HG02884 (cell line): ENCODE measurements around the gene RNF38.
"Not testable (repeated sequence)": the region's sequence is repeated elsewhere in the genome, so short reads cannot be mapped to it uniquely, and the experiment has no call there.

Experiments used
- ATAC-seq: cut with Tn5 transposase; IDR thresholded peaks from one replicate; pipeline ENCODE4 v1.9.1; 2021; ENCODE audit warnings: mild to moderate bottlenecking, moderate library complexity; ENCODE audit not compliant: unreplicated experiment

The RNF38 gene

DNA sequence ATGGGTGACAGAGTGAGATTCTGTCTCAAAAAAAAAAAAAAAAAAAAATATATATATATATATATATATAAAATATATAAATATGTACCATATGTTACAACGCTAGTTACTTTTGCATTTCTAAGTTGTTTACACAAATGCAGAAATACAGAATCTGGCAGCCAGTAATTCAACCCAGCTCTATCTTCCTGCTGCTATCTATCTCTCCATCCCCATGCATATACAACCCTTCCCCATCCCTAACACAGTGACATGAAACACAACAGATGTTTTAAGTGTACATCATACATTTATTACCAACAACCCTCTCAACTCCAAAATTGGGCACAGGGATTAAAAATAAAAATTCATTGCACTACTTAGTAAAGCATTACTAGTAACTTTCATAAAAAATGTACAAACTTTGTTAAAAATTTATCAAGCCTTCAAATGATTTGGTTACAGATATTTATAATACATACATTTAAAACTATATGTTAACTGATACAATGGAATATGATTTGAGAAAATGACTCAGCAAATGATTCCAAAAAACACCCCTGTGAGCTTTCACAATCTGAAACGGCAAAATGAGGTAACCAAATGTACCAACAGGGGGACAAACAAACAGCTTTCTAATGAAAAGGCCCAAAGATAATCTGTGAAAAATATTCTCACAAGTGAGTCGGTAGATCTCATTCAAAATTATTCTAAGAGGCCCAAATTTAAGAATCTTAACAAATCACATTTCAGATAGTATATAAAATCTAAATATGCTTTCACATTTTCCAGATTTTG lies 63.8 kb downstream of the RNF38 start:
- no peak for ATAC-seq

- ATAC-seq = no peak
Measured at GRCh38 chr9:36332006-36332405, 68.1 kb downstream of the RNF38 start.

DNA sequence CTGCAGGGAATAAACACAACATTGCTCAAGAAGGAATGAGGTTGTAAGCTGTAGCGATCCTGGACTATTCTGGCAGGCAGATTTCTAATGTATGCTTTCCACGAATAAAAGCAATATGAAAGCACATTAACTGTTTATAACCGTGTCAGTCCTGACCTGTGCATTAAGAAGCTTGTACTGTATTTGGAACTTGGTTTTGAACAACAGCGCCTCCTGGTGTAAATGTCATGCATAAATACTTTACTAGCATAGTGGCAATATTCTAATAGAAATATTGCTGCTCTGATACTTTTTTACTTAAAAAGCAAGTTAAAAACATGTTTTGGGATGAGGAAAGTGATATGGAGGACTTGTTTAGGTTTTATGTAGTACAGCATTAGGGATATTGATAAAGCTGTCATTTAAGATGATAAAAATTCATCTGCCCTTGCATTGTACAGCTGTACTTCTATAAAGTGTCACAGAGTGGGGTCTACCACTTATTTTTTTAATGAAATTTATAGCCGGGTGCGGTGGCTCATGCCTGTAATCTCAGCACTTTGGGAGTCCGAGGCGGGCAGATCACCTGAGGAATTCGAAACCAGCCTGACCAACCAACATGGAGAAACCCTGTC lies 71.2 kb downstream of the RNF38 start:
- ATAC-seq = no peak

GRCh38 chr9:36325081-36325828 lies 74.8 kb downstream of the RNF38 start:
- ATAC-seq = no peak

DNA sequence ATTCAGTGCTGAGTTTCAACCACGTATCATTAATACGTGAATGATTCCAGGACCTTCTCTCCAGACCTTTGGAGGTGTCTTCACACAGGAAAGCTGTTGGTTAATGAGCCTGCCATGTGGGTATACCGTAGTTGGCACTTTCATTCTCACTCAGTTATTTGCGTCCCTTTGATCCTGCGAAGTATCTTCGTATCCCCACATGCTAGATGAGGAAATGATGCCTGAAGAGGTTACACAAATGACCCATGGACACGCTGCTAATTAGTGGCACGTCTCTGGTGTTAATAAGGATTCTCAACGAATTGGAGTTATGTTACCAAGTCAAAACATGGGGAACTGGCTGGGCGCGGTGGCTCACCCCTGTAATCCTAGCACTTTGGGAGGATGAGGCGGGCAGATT lies 76.1 kb downstream of the RNF38 start:
- ATAC-seq = no peak

DNA sequence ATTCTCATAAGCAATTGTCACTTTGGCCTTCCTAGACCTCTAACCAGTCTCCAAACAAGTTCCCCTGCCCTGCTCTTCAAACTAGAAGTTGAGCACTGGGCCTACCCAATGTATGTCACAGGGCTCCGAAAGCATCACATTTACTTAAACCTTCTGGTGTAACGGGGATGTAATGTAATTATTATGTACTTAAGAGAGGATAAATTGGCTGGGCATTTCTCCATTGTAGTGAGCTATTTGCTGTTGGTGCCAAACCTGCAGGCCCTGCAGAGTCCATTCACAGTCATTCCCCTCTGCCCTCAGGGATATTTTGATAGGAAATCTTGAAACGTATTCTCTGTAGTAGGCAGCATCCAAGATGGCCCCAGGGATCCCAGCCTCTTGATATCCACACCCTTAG lies 77.6 kb downstream of the RNF38 start:
- no peak for ATAC-seq

DNA sequence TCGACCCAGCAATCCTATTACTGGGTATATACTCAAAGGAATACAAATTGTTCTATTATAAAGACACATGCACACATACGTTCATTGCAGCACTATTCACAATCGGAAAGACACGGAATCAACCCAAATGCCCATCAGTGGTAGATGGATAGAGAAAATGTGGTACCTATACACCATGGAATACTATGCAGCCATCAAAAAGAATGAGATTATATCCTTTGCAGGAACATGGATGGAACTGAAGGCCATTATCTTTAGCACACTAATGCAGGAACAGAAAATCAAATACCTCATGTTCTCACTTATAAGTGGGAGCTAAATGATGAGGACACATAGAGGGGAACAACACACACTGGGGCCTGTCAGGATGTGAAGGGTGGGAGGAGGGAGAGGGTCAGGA lies 78.2 kb downstream of the RNF38 start:
- ATAC-seq = not testable (repeated sequence)

- no peak for ATAC-seq
Measured at GRCh38 chr9:36320466-36320865, 79.6 kb downstream of the RNF38 start.

- no peak for ATAC-seq
Measured at GRCh38 chr9:36319806-36320205, 80.3 kb downstream of the RNF38 start.

GRCh38 chr9:36319183-36319582 lies 80.9 kb downstream of the RNF38 start:
- ATAC-seq = no peak

DNA sequence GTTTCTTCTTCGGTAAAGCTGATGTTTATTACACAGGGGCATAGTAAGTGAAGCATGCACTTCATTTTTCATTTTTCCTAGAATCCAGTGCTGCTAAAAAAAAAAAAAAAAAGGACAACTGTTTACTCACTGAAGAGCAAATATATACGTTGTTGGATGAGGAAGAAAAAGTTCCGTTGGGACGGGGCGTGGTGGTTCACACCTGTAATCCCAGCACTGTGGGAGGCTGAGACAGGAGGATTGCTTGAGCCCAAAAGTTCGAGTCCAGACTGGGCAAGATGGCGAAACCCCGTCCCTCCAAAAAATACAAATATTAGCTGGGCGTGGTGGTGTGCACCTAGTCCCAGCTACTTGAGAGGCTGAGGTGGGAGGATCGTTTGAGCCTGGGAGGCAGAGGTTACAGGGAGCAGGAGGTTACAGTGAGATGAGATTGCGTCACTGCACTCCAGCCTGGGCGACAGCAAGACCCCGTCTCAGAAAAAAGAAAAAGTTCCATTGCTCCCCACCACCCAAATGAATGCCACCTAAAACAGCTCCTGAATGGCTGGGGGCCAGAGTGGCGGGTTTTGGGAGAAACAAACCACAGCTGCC lies 81.8 kb downstream of the RNF38 start:
- ATAC-seq = no peak

- no peak for ATAC-seq
Measured at GRCh38 chr9:36317766-36318165, 82.3 kb downstream of the RNF38 start.

DNA sequence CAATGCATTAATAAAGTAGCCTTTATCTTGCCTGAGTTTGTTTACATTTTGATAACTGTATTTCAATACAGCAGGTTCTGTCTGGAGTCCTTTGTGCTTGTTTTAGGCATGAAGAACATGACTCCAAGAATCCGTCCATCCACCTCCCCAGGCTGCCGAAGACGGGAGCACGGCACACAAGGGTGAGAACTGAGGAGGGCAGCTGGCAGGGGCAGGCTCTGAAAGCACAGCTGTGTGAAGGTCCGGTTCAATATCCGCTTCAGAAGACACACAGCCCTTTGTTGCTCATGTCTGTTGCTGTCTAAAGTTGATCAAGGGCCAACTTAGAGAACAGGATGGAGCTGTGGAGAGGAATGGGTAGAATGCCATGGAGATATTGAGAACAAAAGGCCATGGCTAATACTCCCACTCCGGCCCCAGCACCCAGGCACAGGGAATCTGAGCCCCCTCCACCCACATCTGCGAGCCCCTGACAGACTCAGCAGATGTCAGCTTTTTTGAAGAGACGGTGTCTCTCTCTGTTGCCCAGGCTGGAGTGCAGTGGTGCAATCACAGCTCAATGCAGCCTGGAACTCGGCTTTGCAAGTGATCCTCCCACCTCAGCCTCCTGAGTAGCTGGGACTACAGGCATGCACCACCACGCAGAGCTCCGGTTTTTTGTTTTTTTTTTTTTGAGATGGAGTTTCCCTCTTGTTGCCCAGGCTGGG lies 83.3 kb downstream of the RNF38 start:
- no peak for ATAC-seq

- no peak for ATAC-seq
Measured at GRCh38 chr9:36316049-36316448, 84.0 kb downstream of the RNF38 start.

- no peak for ATAC-seq
Measured at GRCh38 chr9:36315283-36315682, 84.8 kb downstream of the RNF38 start.

DNA sequence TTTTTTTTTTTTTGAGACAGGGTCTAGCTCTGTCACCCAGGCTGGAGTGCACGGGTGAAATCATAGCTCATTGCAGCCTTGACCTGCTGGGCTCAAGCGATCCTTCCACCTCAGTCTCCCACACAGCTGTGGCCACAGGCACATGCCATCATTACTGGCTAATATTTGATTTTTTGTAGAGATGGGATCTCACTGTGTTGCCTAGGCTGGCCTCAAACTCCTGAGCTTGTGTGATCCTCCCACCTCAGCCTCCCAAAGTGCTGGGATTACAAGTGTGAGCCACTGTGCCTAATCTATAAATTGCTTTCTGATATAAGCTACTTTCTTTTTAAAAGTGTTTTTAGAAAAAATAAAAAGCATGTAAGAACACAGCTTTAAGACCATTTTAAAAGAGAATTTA lies 85.3 kb downstream of the RNF38 start:
- no peak for ATAC-seq

DNA sequence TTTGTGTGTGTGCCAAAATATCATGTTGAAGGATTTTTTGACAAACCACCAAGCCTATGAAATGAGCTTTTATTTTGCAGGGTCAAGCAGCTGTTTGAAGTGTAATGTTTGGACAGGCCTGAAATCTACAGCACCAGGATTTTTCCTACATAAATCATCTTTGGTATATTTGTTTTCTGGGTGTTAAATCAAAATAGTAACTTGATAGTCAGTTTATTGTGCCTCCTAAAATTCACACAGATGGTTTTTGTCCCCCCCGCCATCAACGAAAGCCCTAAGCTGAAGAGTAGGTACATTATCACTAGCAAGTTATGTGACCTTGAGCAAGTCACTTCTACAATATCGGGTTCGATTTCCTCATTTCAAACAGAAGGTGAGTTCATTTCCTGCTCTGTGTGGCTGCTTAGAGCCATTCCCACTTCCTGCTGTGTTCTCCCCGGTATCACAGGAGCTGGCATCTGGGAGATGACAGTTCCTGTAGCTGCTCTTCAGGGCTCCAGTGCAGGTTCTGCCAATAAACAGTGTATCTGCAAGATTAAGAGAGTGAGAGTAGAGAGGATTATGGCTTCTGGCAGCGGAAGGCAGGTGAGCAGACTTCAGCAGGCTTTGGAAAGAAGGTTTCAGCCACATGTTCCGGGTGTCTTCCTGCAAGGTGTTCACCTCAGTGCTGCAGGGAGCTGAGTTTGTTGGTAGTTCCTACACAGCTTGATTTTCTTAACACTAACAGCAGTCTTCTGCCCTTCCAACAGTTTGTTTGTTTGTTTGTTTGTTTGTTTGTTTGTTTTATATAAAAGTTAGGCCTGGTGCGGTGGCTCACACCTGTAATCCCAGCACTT lies 93.4 kb downstream of the RNF38 start:
- ATAC-seq = no peak

GRCh38 chr9:36304366-36304765 lies 95.7 kb downstream of the RNF38 start:
- ATAC-seq = not testable (repeated sequence)

- no peak for ATAC-seq
Measured at GRCh38 chr9:36301227-36301626, 98.8 kb downstream of the RNF38 start.

DNA sequence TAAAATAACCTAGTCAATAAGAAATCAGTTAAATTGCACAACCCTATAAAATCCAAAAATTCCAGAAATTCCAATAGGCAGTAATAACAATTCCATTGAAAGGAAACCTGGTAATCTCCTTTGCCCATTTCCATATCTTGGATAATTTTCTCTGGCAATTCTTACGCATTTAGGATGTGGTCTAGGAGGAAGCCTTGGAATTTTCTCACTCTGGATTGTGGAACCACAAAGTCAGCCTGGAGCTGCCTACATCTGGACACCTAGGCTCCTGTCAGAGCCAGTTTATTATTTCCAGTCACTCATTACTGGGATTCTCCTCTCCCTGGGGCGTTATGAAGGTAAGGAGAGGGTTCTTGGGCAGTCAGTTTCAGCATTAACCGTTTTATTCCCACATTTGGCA lies 101.5 kb downstream of the RNF38 start:
- ATAC-seq = no peak
